NCI-H1930 (cell line): ENCODE measurements around the gene DDIT3.
A peak's percentile ranks its signal among the peaks of the same experiment; 100 is the strongest.
"Not testable (repeated sequence)": the region's sequence is repeated elsewhere in the genome, so short reads cannot be mapped to it uniquely, and the experiment has no call there.

Experiments used
- DNase-seq, 2 experiments: peaks; one replicate each; lab custom pipeline; 2025; lab: John Stamatoyannopoulos, UW

The DDIT3 gene

GRCh38 chr12:57520053-57520818 is at the start of gene DDIT3:
TSS of gene DDIT3 (minus strand) at chr12:57520514. CDS start at chr12:57517406, 3,108 bp downstream.
- DNase-seq, result peak; percentile 98 to 99

- DNase-seq, result no peak
These were observed 49.5 kb upstream of the DDIT3 start for GRCh38 chr12:57569858-57570257.

- no peak for DNase-seq
These were observed 48.5 kb upstream of the DDIT3 start for GRCh38 chr12:57568838-57569237.

GRCh38 chr12:57564178-57564740 is 43.9 kb upstream of the DDIT3 start:
- DNase-seq, result no peak

GRCh38 chr12:57563358-57563757 is 43.0 kb upstream of the DDIT3 start:
- no peak for DNase-seq

- not testable (repeated sequence) for DNase-seq
These were observed 40.8 kb upstream of the DDIT3 start for GRCh38 chr12:57561117-57561516.

- DNase-seq, result no peak
These were observed 40.2 kb upstream of the DDIT3 start for GRCh38 chr12:57560516-57560915.

- no peak for DNase-seq
These were observed 38.5 kb upstream of the DDIT3 start for GRCh38 chr12:57558864-57559263.

- no peak for DNase-seq
These were observed 34.6 kb upstream of the DDIT3 start for GRCh38 chr12:57554897-57555296.

- DNase-seq, result no peak
These were observed 34.1 kb upstream of the DDIT3 start for GRCh38 chr12:57554453-57554852.

GRCh38 chr12:57553343-57554202 is 33.3 kb upstream of the DDIT3 start:
- no peak for DNase-seq

GRCh38 chr12:57552835-57553313 is 32.6 kb upstream of the DDIT3 start:
- DNase-seq, result no peak

- no peak for DNase-seq
These were observed 32.0 kb upstream of the DDIT3 start for GRCh38 chr12:57552306-57552651.

- DNase-seq, result no peak
These were observed 31.5 kb upstream of the DDIT3 start for GRCh38 chr12:57551637-57552305.

GRCh38 chr12:57550641-57551549 is 30.6 kb upstream of the DDIT3 start:
- no peak for DNase-seq

GRCh38 chr12:57549909-57550640 is 29.8 kb upstream of the DDIT3 start, which contains the start of gene KIF5A:
TSS of gene KIF5A (plus strand) at chr12:57550044. CDS start at chr12:57550272, 228 bp downstream.
- DNase-seq, result peak; percentile 57 to 71

- DNase-seq, result no peak
These were observed 29.0 kb upstream of the DDIT3 start for GRCh38 chr12:57549203-57549908.

GRCh38 chr12:57548488-57548887 is 28.2 kb upstream of the DDIT3 start:
- DNase-seq, result no peak

- no peak for DNase-seq
These were observed 27.6 kb upstream of the DDIT3 start for GRCh38 chr12:57548013-57548315.
